ENCODE results near the gene COL15A1. TPM values are rescaled to one million over a fixed set of nuclear protein-coding genes. Genes with fewer than 3 reads are reported as not detected.

Gene COL15A1
- total RNA-seq, 2 experiments from 2014 or later = 0.20 to 0.42 TPM

GRCh38 chr9:98942906-98943681 lies 613 bp upstream of the COL15A1 start:
- H3K9me3 Mint-ChIP-seq = no peaks in the 10 kb centered on the region

GRCh38 chr9:98944057-98944733 lies 488 bp downstream of the COL15A1 start:
- Mint-ChIP-seq H3K4me3 (peak overlapping the region; percentile 70), H3K27me3 (peaks cover 86% of the 10 kb centered on the region), H3K9me3 (no peaks in the 10 kb centered on the region), H3K36me3 (no peaks in the 10 kb centered on the region), H3K27ac (no peak overlapping the region), H3K4me1 (peaks cover 15% of the 10 kb centered on the region)
- DNase-seq = peak; percentile 47
- peak; percentile 43 for ATAC-seq (ENCODE audit: low read depth)
- POLR2A ChIA-PET = no interaction called here

More at GRCh38 chr9:98942906-98943681, 613 bp upstream of the COL15A1 start:
- no peak for DNase-seq
- Mint-ChIP-seq H3K27me3 (peaks cover 86% of the 10 kb centered on the region), H3K36me3 (no peaks in the 10 kb centered on the region), H3K27ac (no peak overlapping the region), H3K4me3 (peak overlapping the region; percentile 54), H3K4me1 (peaks cover 15% of the 10 kb centered on the region)
- POLR2A ChIA-PET = no interaction called here
- no peak for ATAC-seq (ENCODE audit: low read depth)

- POLR2A ChIA-PET = no interaction called here
- H3K4me3 Mint-ChIP-seq = peak overlapping the region; percentile 70
- peaks cover 85% of the 10 kb centered on the region for H3K27me3 Mint-ChIP-seq
- no peak for DNase-seq
- H3K9me3 Mint-ChIP-seq = no peaks in the 10 kb centered on the region
- ATAC-seq (ENCODE audit: low read depth) = no peak
- no peaks in the 10 kb centered on the region for H3K36me3 Mint-ChIP-seq
- H3K27ac Mint-ChIP-seq = no peak overlapping the region
- peaks cover 15% of the 10 kb centered on the region for H3K4me1 Mint-ChIP-seq
Observed at GRCh38 chr9:98944734-98945074, 997 bp downstream of the COL15A1 start.

DNA sequence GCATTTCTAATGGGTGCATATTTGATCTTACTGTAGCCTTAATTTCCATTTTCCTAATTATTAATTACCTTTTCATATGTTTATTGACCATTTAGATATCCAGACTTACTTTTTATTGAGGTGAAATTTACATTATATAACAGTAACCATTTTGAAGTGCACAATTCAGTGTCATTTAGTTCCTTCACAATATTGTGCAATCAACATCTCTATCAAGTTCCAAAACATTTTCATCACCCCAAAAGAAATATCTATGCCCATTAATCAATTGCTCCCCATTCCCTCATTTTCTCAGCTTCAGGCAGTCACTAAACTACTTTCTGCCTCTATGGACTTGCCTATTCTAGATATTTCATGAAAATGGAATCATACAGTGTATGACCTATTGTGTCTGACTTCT lies 5.9 kb downstream of the COL15A1 start:
- Mint-ChIP-seq H3K9me3 (peaks cover 3% of the 10 kb centered on the region), H3K4me3 (no peak overlapping the region), H3K36me3 (no peaks in the 10 kb centered on the region), H3K27ac (no peak overlapping the region), H3K27me3 (peaks cover 61% of the 10 kb centered on the region), H3K4me1 (no peaks in the 10 kb centered on the region)
- ATAC-seq (ENCODE audit: low read depth) = no peak
- no peak for DNase-seq
- POLR2A ChIA-PET = no interaction called here

DNA sequence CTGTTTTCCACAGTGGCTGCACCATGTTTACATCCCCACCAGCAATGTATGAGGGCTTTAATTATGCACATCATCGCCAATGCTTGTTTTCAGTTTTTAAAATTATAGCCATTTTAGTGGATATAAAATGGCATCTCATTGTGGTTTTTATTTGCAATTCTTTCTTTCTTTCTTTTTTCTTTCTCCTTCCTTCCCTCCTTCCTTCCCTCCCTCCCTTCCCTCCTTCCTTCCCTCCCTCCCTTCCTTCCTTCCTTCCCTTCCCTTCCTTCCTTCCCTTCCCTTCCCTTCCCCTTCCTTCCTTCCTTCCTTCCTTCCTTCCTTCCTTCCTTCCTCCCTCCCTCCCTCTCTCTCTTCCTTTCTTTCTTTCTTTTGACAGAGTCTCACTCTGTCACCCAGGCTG lies 6.6 kb downstream of the COL15A1 start:
- H3K4me1 Mint-ChIP-seq = no peaks in the 10 kb centered on the region
- ATAC-seq (ENCODE audit: low read depth) (no peak), DNase-seq (no peak)
- H3K27ac Mint-ChIP-seq = no peak overlapping the region
- H3K27me3 Mint-ChIP-seq = peaks cover 55% of the 10 kb centered on the region
- no peaks in the 10 kb centered on the region for H3K36me3 Mint-ChIP-seq
- POLR2A ChIA-PET = no interaction called here
- no peak overlapping the region for H3K4me3 Mint-ChIP-seq
- peaks cover 3% of the 10 kb centered on the region for H3K9me3 Mint-ChIP-seq

GRCh38 chr9:98951967-98952366 lies 8.3 kb downstream of the COL15A1 start:
- H3K27ac Mint-ChIP-seq = no peak overlapping the region
- no peak for ATAC-seq (ENCODE audit: low read depth)
- POLR2A ChIA-PET = no interaction called here
- H3K4me3 Mint-ChIP-seq = no peak overlapping the region
- no peaks in the 10 kb centered on the region for H3K36me3 Mint-ChIP-seq
- H3K27me3 Mint-ChIP-seq = peaks cover 42% of the 10 kb centered on the region
- no peaks in the 10 kb centered on the region for H3K4me1 Mint-ChIP-seq
- H3K9me3 Mint-ChIP-seq = peaks cover 7% of the 10 kb centered on the region
- no peak for DNase-seq

DNA sequence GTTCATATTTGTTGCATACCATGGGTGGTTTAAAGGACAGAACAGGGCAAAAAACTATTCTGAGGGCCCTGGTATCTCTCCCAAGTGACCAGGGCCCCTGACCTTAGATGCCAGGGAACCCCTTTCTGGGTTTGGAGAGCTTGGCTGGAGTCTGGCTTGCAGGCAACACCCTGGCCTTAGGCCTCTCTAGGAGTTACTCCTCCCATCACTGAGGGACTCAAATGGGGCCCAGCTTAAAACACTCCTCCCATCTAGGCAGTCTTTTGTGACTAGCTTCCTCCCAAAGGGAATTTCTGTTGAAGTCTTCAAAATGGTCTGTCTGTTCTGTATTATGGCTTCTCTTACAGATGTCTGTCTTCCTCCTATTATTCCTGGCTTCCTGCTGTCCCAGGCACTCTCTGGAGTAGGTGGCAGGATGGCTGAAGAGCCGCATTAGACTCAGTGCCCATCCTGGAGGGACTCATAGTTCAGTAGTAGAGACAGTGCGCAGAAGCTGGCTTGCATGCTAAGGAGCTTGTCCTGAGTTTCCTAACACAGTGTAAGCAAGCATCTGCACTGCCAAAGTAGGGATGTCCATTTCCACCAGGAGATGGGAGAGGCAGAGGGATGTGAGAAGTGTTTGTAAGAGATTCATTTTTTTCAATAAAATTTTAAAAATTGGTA lies 10.0 kb downstream of the COL15A1 start:
- no peak for ATAC-seq (ENCODE audit: low read depth)
- POLR2A ChIA-PET = no interaction called here
- Mint-ChIP-seq H3K4me3 (no peak overlapping the region), H3K4me1 (no peaks in the 10 kb centered on the region), H3K36me3 (no peaks in the 10 kb centered on the region), H3K27ac (no peak overlapping the region), H3K27me3 (peaks cover 35% of the 10 kb centered on the region), H3K9me3 (peaks cover 8% of the 10 kb centered on the region)
- DNase-seq = no peak

- no peaks in the 10 kb centered on the region for H3K36me3 Mint-ChIP-seq
- H3K27ac Mint-ChIP-seq = no peak overlapping the region
- no peak overlapping the region for H3K4me3 Mint-ChIP-seq
- H3K4me1 Mint-ChIP-seq = no peaks in the 10 kb centered on the region
- POLR2A ChIA-PET = no interaction called here
- H3K27me3 Mint-ChIP-seq = peaks cover 33% of the 10 kb centered on the region
- DNase-seq (no peak), ATAC-seq (ENCODE audit: low read depth) (no peak)
- peaks cover 8% of the 10 kb centered on the region for H3K9me3 Mint-ChIP-seq
Observed at GRCh38 chr9:98954244-98954610, 10.5 kb downstream of the COL15A1 start.

- no peak for ATAC-seq (ENCODE audit: low read depth)
- POLR2A ChIA-PET = no interaction called here
- no peak for DNase-seq
- Mint-ChIP-seq H3K27me3 (peaks cover 27% of the 10 kb centered on the region), H3K27ac (no peak overlapping the region), H3K36me3 (no peaks in the 10 kb centered on the region), H3K4me1 (no peaks in the 10 kb centered on the region), H3K9me3 (peaks cover 8% of the 10 kb centered on the region), H3K4me3 (no peak overlapping the region)
Observed at GRCh38 chr9:98955259-98955658, 11.6 kb downstream of the COL15A1 start.

GRCh38 chr9:98957826-98958225 lies 14.1 kb downstream of the COL15A1 start:
- DNase-seq = no peak
- no peak for ATAC-seq (ENCODE audit: low read depth)
- no peaks in the 10 kb centered on the region for H3K4me1 Mint-ChIP-seq
- no peaks in the 10 kb centered on the region for H3K36me3 Mint-ChIP-seq
- H3K27ac Mint-ChIP-seq = no peak overlapping the region
- POLR2A ChIA-PET = no interaction called here
- H3K9me3 Mint-ChIP-seq = peaks cover 8% of the 10 kb centered on the region
- H3K27me3 Mint-ChIP-seq = peaks cover 10% of the 10 kb centered on the region
- H3K4me3 Mint-ChIP-seq = no peak overlapping the region

GRCh38 chr9:98958271-98958984 lies 14.7 kb downstream of the COL15A1 start:
- H3K36me3 Mint-ChIP-seq = no peaks in the 10 kb centered on the region
- POLR2A ChIA-PET = interaction anchor here (0.7 kb wide), 1 partner anchor 1214 kb away, joined by 3 read pairs; no protein-coding TSS in a partner anchor
- peaks cover 8% of the 10 kb centered on the region for H3K9me3 Mint-ChIP-seq
- H3K27ac Mint-ChIP-seq = no peak overlapping the region
- ATAC-seq (ENCODE audit: low read depth) = no peak
- no peak for DNase-seq
- H3K4me1 Mint-ChIP-seq = no peaks in the 10 kb centered on the region
- no peak overlapping the region for H3K4me3 Mint-ChIP-seq
- peaks cover 10% of the 10 kb centered on the region for H3K27me3 Mint-ChIP-seq

GRCh38 chr9:98960409-98960808 lies 16.7 kb downstream of the COL15A1 start:
- POLR2A ChIA-PET = no interaction called here
- Mint-ChIP-seq H3K36me3 (no peaks in the 10 kb centered on the region), H3K9me3 (peaks cover 6% of the 10 kb centered on the region), H3K4me3 (no peak overlapping the region), H3K27ac (no peak overlapping the region), H3K4me1 (no peaks in the 10 kb centered on the region), H3K27me3 (peaks cover 9% of the 10 kb centered on the region)
- DNase-seq = no peak
- ATAC-seq (ENCODE audit: low read depth) = no peak

- POLR2A ChIA-PET = no interaction called here
- Mint-ChIP-seq H3K27ac (no peak overlapping the region), H3K36me3 (no peaks in the 10 kb centered on the region), H3K4me3 (no peak overlapping the region), H3K9me3 (peaks cover 3% of the 10 kb centered on the region), H3K4me1 (no peaks in the 10 kb centered on the region), H3K27me3 (peaks cover 9% of the 10 kb centered on the region)
- ATAC-seq (ENCODE audit: low read depth) (no peak), DNase-seq (no peak)
Observed at GRCh38 chr9:98961513-98962180, 17.9 kb downstream of the COL15A1 start.

Data from activated naive CD8-positive, alpha-beta T cell treated with anti-CD3 and anti-CD28 coated beads, Interleukin-2, amount 10 ng/mL, durations not matched to agents 7 days and 5 days (primary cell).